ENCODE data around the gene COL5A2.

COL5A2 gene

DNA sequence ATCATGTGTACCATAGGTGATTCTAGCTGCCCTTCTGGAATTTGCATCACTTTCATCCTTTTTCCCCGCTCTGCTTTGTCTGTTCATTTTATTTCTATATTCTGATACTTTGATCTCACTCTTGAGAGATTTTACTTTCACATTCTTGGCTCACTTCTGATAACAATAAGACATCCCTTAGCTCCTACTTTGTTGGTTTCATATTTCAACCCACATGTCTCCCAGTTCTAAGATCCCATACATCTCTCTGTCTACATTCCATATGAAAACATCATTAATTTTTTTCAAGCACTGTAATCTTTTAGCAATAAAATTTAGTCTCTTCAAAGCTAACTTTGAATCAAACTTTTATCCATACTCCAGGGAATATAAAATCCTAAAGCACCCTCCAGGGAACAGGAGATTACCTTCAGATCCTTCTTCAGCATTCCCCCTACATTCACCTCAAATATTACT is 129.8 kb downstream of the COL5A2 start:
- no peak for DNase-seq (ENCODE audit: low read depth)

GRCh38 chr2:189048189-189048588 is 131.4 kb downstream of the COL5A2 start:
- no peak for DNase-seq (ENCODE audit: low read depth)

GRCh38 chr2:189047171-189047888 is 132.2 kb downstream of the COL5A2 start:
- no peak for DNase-seq (ENCODE audit: low read depth)

- DNase-seq (ENCODE audit: low read depth): no peak
Measured at GRCh38 chr2:189046320-189046719, 133.2 kb downstream of the COL5A2 start.

DNA sequence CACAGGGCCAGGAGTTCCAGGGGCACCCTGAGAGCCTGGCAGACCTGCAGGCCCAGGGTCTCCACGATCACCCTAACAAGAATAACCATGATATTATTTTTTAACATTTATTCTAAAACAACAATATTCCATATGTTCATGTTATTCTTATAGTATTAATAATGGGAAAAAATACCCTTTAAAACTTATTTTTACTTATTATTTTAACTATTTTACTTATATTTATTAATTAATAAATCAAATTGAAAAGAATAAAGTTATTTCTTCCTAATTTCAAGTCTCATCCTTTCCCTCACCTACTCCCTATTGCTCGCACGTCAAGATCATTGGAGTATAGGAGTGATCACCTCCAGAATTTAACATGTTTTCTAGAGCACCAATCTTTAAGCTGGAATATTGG is 133.7 kb downstream of the COL5A2 start:
- no peak for DNase-seq (ENCODE audit: low read depth)

DNA sequence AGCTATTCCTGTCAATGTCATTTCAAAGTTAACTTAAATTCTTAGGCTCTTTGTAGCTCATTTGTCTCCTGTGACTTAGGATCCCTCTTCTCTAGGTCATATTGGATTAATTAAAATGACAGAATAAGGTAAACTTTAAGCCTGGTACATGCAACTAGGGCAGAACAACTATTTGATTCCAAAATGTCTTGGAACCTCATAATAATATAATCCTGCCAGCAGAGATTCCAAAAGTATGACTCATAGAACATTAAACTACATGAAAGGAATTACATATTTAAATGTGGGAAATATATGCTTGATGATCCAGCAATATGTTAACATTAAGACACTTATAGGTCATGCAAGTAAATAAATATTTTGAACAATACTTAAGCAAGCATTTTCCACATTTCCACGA is 142.0 kb downstream of the COL5A2 start:
- DNase-seq (ENCODE audit: low read depth): no peak

DNA sequence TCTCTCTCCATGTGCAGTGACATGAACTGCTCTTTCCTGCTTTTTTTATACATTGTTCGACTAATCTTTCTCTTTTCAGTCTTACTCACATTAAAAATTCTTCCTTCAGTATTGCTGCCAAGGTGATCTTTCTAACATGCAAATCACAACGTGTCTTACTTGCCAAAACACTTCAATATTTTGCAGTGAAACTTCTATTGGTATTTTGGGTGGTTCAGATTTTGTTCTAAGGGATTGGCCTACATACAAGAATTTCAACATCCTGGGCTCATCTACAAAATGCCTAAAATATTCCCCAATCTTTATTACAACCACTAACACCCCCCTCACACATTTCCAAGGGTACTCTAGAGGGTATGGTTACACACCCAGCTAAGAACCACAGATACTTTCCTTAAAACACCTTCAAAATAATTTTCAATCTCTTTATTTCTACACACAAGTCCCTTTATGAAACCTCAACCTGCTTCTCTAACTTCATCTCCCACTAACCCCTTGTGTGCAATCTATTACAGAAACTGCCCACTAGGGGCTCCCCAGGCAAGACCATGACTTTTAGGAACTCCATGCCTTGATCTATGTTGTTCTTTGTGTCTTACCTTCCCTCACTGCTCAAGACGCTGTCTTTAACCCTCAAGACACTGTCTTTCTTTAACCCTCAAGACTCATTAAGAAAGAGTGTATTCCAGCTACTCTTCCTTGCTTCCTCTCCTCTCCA is 154.5 kb downstream of the COL5A2 start:
- no peak for DNase-seq (ENCODE audit: low read depth)

DNA sequence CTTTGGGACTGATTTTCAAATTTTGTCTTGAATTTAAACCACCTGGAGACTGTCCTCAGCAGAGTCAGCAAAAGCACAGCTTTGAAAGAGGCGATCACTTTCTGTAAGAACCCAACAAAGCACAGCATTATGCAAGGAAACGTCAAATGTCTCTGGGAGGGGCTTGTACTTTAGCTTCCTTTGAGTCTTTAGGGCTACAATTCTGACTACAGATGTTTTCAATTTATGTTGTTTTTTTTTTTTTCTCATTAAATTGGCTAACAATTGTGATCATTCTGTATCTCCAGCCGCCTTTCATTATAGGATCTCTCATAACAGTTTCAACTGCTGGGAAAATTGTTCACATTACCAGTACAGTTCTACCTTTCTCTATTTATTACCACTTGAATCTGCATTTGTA is 157.1 kb downstream of the COL5A2 start:
- no peak for DNase-seq (ENCODE audit: low read depth)

DNA sequence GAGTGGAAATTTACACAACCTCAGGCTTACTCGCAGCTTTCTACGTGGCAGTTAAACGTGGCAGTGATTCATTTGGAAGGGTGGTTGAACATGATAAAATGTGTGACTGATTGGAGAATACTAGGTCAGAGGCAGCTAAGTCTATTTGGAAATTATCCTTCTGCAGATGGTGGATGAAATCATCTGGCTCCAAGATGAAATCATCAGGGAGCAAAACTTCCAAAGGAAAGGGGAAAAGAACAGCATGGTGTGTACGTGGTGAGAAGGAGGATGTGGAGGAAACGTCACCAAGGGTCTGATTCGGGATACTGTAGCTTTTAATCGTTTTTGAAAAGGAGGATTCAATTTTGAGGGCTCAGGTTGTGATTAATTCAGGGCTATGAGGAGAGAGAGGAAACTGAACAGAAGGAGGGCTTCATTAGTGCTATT is 157.5 kb downstream of the COL5A2 start:
- DNase-seq (ENCODE audit: low read depth): no peak

DNA sequence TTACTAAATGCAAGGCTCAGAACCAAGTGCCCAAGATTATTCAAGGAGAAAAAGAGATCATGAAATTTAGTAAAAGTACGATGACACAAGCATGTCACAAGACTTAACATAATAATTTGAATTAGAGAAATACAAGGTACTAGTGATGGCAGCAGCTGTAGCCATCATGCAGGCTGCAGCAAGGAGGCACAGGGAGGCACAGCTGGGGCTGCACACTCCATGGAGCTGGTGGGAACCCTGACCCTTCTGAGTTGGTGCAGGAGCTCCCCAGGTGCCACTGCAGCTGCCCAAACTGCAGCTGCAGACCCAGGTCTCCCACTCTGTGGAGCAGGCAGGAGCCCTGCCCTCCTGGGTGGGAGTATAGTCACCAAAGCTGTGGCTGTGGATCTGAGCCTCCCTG is 159.4 kb downstream of the COL5A2 start:
- DNase-seq (ENCODE audit: low read depth): no peak

GRCh38 chr2:189018631-189019030 is 160.9 kb downstream of the COL5A2 start:
- no peak for DNase-seq (ENCODE audit: low read depth)

DNA sequence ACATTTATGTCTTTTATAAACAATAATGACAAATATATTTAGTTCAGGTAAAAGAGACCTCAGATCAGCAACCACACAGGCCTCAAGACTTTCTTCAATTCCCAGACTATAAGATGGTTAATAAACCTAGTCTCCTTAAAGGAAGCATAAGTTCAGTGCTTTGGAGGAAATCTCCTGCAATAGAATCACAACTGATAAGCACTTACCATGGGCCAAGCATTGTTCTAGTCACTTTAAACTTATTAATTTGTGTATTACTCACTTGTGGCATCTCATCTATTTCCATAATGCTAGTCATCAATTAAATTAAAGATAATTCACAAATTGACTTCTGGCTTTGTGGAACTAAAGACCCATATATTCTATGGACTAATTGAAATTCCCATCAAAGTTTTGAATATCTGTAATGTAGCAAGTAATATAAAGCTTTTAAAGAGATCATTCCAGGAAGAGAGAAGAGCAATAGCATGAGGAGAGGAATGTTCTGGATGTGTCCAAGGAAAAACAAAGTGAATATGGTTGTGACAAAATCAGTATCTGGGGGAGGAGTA is 163.2 kb downstream of the COL5A2 start:
- no peak for DNase-seq (ENCODE audit: low read depth)

- no peak for DNase-seq (ENCODE audit: low read depth)
Measured at GRCh38 chr2:189015359-189015758, 164.2 kb downstream of the COL5A2 start.

DNA sequence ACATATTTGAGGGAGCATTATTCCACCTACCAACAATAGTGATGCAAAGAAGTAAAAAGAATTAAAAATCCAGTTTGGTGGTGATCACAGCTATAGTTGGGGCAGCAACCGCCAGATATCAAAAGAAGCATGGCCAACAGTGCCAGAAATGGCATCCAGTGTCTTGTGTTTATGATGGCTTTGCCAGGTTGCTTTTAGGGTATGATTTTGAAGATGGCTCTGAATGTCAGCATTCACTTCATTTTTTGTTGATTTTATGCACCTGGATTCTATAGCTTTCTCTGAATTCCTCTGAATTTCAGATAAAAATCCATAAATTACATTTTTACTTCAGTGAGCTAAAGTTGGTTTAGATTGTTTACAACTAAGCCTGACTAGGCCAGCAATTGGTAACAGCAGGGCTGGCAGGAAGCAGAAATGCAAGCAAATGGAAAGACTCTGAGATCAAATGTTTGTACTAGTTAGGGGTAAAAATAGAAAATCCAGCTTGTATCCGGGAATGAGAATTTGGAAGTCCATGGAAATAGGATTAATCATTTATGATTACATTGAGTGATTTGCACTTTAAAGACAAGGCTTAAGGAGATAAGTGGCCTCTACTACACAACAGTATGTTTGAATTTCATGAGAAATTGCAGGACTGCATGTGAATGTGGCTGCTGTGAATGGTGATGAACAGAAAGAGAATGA is 165.0 kb downstream of the COL5A2 start:
- no peak for DNase-seq (ENCODE audit: low read depth)

DNA sequence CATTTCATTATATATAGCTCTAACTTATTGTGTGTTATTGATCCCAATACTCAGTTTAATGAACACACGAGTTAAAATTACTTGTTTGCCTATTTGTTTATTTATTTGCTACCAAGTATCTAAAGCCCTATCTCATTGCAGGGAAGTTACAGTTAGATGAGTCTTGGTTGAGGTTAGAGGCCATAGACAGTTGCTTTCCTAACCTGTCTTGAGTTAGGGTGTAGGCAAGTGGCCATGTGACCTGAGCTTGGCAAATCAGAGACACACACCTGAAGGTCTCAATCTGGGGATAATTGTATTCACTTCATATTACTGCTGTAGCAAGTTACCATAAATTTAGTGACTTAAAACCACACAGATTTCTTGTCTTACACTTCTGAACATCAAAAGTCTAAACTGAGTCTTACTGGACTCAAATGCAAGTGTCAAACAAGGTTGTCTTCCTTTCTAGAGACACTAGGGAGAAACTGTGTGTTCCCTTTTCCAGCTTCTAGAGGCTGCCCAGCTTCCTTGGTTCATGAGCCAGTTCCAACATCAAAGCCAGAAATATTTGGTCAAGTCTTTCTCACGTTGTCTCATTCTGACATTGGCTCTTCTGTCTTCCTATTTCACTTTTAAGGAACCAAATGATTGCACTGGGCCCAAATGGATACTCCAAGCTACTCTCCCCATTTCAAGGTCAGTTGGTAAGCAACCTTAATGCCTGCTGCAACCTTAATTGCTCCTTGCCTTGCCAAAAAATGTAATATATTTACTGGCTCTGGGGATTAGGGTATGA is 165.7 kb downstream of the COL5A2 start:
- no peak for DNase-seq (ENCODE audit: low read depth)

- DNase-seq (ENCODE audit: low read depth): no peak
Measured at GRCh38 chr2:189013031-189013430, 166.5 kb downstream of the COL5A2 start.

- DNase-seq (ENCODE audit: low read depth): no peak
Measured at GRCh38 chr2:189012351-189012750, 167.2 kb downstream of the COL5A2 start.

DNA sequence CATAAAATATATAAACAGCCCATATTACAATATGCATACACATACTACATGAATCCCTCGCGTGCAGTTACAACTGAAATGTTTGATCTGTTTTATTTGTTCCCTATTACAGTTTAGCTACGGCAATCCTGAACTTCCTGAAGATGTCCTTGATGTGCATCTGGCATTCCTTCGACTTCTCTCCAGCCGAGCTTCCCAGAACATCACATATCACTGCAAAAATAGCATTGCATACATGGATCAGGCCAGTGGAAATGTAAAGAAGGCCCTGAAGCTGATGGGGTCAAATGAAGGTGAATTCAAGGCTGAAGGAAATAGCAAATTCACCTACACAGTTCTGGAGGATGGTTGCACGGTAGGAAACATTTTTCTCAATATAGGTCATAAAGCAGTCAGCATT is 169.0 kb downstream of the COL5A2 start:
- no peak for DNase-seq (ENCODE audit: low read depth)

DNA sequence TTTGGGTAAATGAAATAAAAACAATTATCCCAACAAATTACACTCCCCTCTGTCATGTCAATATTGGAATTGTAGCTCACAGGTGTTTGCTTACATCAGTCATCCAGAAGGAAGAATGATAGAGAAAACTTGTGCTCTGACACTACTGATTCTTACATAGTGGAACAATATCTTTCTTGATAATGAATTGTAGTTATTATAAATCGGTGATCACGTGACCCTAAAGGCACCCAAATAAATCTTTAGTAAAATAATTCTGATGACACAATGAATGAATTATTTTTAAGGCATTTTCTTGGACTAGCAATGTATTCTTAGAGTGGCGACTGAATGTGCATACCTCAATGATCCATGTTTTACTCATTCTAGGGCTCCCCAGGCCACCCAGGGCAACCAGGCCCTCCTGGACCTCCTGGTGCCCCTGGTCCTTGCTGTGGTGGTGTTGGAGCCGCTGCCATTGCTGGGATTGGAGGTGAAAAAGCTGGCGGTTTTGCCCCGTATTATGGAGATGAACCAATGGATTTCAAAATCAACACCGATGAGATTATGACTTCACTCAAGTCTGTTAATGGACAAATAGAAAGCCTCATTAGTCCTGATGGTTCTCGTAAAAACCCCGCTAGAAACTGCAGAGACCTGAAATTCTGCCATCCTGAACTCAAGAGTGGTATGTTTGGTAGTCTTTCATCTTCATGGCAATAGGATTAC is 170.9 kb downstream of the COL5A2 start:
- DNase-seq (ENCODE audit: low read depth): no peak

DNA sequence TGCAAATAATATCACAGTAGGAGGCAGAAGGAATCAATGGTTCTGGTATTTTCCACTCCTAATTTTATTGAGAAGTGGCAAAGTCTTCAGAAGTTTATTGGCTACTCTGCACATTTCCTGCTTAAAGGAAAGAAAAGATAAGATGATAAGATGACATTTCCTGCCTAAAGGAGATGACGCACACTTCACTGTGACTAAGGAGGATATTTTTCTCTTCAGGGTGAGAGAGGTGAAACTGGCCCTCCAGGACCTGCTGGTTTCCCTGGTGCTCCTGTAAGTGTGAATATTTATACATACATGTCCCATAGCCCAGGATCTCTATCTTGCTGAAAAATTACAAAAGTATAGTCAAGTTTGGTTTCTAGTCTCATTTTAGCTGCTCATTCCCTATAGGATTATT is 177.5 kb downstream of the COL5A2 start:
- no peak for DNase-seq (ENCODE audit: low read depth)

DNA sequence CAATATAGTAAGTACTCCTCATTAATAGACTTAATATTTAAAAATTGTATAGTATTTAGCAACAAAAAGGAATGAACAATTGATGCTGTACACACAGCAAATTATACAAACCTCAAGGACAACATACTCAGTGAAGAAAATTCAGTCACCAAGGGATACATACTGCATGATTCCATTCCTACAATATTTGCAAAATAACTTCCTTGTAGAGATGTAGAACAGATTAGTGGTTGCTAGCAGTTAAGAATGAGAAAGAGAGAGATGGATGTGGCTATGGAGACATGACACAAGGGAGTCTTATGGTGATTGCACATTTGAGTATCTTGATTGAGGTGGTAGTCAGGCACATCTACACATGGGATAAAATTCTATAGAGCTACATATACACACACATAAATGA is 179.3 kb downstream of the COL5A2 start:
- DNase-seq (ENCODE audit: low read depth): no peak
